HepG2 (cell line): ENCODE results near the gene LMOD2.

ENCODE experiments used
- MAFK ChIP-seq, 2 experiments: IDR thresholded peaks in 1 of 2; conservative IDR thresholded peaks in 1 of 2; 2 replicates each; pipeline ENCODE4 v1.6.1; 2011; ENCODE audit warnings: improper control_type of control experiment in 2 of 2, low read length in 2 of 2
- ZNF274 ChIP-seq: sonication (generic); formaldehyde crosslinking; IDR thresholded peaks from 2 replicates; pipeline ENCODE4 v1.5.1; 2020; ENCODE audit warnings: mild to moderate bottlenecking, missing genetic modification reagents
- ZNF546 ChIP-seq: sonication (generic); formaldehyde crosslinking; conservative IDR thresholded peaks from 2 replicates; pipeline ENCODE4 v1.8.1; 2023; ENCODE audit warnings: mild to moderate bottlenecking, missing genetic modification reagents
- ZNF772 ChIP-seq: sonication (generic); formaldehyde crosslinking; IDR thresholded peaks from 2 replicates; pipeline ENCODE4 v1.5.0; 2020; ENCODE audit warnings: mild to moderate bottlenecking, missing genetic modification reagents
- TF ChIP-seq, protein P1 (sequence below): sonication (generic); formaldehyde crosslinking; IDR thresholded peaks from 2 replicates; pipeline ENCODE4 v1.5.0; 2020; ENCODE audit warnings: mild to moderate bottlenecking, missing genetic modification reagents, moderate library complexity
- TF ChIP-seq, protein P2 (sequence below): sonication (generic); formaldehyde crosslinking; IDR thresholded peaks from 2 replicates; pipeline ENCODE4 v1.8.0; 2022; ENCODE audit warnings: missing genetic modification reagents, mild to moderate bottlenecking, inconsistent platforms, borderline replicate concordance

DNA sequence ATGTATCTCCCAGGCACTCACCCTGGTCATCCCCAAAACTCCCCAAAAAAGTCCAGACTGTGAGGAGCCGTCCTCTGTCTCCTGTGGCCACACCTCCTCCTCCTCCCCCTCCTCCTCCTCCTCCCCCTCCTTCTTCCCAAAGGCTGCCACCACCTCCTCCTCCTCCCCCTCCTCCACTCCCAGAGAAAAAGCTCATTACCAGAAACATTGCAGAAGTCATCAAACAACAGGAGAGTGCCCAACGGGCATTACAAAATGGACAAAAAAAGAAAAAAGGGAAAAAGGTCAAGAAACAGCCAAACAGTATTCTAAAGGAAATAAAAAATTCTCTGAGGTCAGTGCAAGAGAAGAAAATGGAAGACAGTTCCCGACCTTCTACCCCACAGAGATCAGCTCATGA lies 7.1 kb downstream of the LMOD2 start:
- TF ChIP-seq, protein P1, sequence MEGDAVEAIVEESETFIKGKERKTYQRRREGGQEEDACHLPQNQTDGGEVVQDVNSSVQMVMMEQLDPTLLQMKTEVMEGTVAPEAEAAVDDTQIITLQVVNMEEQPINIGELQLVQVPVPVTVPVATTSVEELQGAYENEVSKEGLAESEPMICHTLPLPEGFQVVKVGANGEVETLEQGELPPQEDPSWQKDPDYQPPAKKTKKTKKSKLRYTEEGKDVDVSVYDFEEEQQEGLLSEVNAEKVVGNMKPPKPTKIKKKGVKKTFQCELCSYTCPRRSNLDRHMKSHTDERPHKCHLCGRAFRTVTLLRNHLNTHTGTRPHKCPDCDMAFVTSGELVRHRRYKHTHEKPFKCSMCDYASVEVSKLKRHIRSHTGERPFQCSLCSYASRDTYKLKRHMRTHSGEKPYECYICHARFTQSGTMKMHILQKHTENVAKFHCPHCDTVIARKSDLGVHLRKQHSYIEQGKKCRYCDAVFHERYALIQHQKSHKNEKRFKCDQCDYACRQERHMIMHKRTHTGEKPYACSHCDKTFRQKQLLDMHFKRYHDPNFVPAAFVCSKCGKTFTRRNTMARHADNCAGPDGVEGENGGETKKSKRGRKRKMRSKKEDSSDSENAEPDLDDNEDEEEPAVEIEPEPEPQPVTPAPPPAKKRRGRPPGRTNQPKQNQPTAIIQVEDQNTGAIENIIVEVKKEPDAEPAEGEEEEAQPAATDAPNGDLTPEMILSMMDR (CRISPR knock-in tag) = no peak
- TF ChIP-seq ZNF546 (no peak), ZNF772 (CRISPR knock-in tag) (no peak), MAFK (conservative IDR thresholded peaks at IDR 0.05 in 1 of 2, IDR thresholded peaks at IDR 0.05 in 1 of 2; ENCODE audit: low read length in 2 of 2) (no peak), ZNF274 (no peak)
- TF ChIP-seq, protein P2, sequence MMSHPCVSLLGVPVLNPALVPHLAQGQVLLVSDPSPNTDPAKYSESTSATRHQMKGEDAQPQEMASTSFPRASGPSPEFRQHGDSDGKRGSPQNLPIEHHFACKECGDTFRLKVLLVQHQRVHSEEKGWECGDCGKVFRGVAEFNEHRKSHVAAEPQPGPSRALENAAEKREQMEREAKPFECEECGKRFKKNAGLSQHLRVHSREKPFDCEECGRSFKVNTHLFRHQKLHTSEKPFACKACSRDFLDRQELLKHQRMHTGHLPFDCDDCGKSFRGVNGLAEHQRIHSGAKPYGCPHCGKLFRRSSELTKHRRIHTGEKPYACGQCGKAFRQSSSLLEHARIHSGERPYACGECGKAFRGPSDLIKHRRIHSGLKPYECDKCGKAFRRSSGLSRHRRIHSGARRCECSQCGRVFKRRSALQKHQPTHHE (CRISPR knock-in tag) = no peak
